Activated CD4-positive, alpha-beta T cell treated with anti-CD3 and anti-CD28 coated beads, Interleukin-2, amount 10 ng/mL, durations not matched to agents 24 days and 14 days (primary cell): ENCODE results near the gene APOBEC3H. TPM values are rescaled to one million over a fixed set of nuclear protein-coding genes. Genes with fewer than 3 reads are reported as not detected.

Source experiments
- DNase-seq: peaks from one replicate; pipeline ENCODE4 v3.0.0; 2022
- H3K27ac Mint-ChIP-seq: one replicate; pipeline ENCODE4 v1.8.0; 2022; ENCODE audit warnings: mild to moderate bottlenecking, mixed read lengths
- H3K27me3 Mint-ChIP-seq: one replicate; pipeline ENCODE4 v1.8.0; 2022; ENCODE audit warnings: mixed read lengths
- H3K36me3 Mint-ChIP-seq: one replicate; pipeline ENCODE4 v1.8.0; 2022; ENCODE audit warnings: low read depth, mild to moderate bottlenecking, mixed read lengths
- H3K4me1 Mint-ChIP-seq: one replicate; pipeline ENCODE4 v1.8.0; 2021; ENCODE audit warnings: mixed read lengths
- H3K4me3 Mint-ChIP-seq: one replicate; pipeline ENCODE4 v1.8.0; 2022; ENCODE audit warnings: mild to moderate bottlenecking, moderate library complexity, mixed read lengths
- H3K9me3 Mint-ChIP-seq: one replicate; pipeline ENCODE4 v1.8.0; 2021; ENCODE audit warnings: mixed read lengths
- intact Hi-C: fragments of 100-400 bp; cut with micrococcal nuclease; formaldehyde crosslinking; loops from one replicate; pipeline ENCODE4 v1.15.1; 2023
- total RNA-seq: library from RNA; stranded (reverse); gene quantifications from 2 replicates; pipeline ENCODE4 v1.2.3, GENCODE V29; 2022

APOBEC3H gene
- total RNA-seq, 1 donor from 2014 or later = 7.6 TPM

- H3K36me3 Mint-ChIP-seq = peaks cover 12% of the 10 kb centered on the region
- H3K27ac Mint-ChIP-seq = peak overlapping the region; percentile 63
- H3K4me3 Mint-ChIP-seq = no peak overlapping the region
- H3K4me1 Mint-ChIP-seq = peaks cover 69% of the 10 kb centered on the region
- H3K27me3 Mint-ChIP-seq = no peaks in the 10 kb centered on the region
- DNase-seq = no peak
- intact Hi-C loops = no loop called here
- H3K9me3 Mint-ChIP-seq = no peaks in the 10 kb centered on the region
Observed at GRCh38 chr22:39088685-39089032, 8.4 kb upstream of the APOBEC3H start.

- intact Hi-C loops = loop anchor here (1.0 to 2.0 kb wide), 3 partner anchors 9 to 219 kb away; no protein-coding TSS in a partner anchor
- no peaks in the 10 kb centered on the region for H3K27me3 Mint-ChIP-seq
- peaks cover 76% of the 10 kb centered on the region for H3K4me1 Mint-ChIP-seq
- H3K4me3 Mint-ChIP-seq = peak overlapping the region; percentile 66
- H3K9me3 Mint-ChIP-seq = no peaks in the 10 kb centered on the region
- DNase-seq = no peak
- peak overlapping the region; percentile 96 for H3K27ac Mint-ChIP-seq
- H3K36me3 Mint-ChIP-seq = peaks cover 13% of the 10 kb centered on the region
Observed at GRCh38 chr22:39089928-39090327, 7.1 kb upstream of the APOBEC3H start.

DNA sequence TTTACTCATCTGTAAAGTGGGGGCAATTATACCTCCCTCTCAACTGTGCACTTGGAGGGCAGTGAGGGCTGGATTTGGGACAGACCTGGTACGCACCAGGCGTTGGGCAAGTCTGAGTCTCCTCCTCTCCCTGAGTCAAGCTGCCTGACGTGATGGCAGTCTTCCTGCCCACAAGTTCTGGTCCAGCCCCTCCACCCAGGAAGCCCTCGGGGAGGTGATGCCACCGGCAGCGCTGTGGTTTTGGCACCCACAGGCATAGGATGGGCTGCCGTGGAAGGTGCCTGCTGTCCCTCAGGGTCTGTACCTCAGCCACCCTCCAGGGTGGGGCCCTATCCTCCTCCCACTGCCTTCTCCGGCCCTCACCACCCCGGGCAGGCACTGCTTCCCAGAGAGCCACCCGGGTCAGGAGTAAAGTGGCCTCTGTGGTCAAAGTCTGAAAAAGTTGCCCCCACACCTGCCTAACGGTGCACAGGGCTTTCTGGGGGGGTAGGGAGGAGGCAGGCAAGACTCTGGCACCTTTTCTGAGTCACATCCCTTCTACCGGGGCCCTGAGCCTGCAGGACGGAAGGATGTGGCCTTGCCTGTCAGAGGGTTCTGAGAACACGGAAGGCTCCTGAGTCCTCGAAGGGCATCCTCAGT, 6.5 kb upstream of the APOBEC3H start:
- Mint-ChIP-seq H3K9me3 (no peaks in the 10 kb centered on the region), H3K4me3 (peak overlapping the region; percentile 66), H3K4me1 (peaks cover 78% of the 10 kb centered on the region), H3K27ac (peak overlapping the region; percentile 96), H3K36me3 (peaks cover 13% of the 10 kb centered on the region), H3K27me3 (no peaks in the 10 kb centered on the region)
- DNase-seq = peak; percentile 94
- intact Hi-C loops = loop anchor here (1.0 to 2.0 kb wide), 3 partner anchors 9 to 220 kb away; no protein-coding TSS in a partner anchor

- Mint-ChIP-seq H3K9me3 (no peaks in the 10 kb centered on the region), H3K4me1 (peaks cover 81% of the 10 kb centered on the region), H3K4me3 (peak overlapping the region; percentile 66), H3K27me3 (no peaks in the 10 kb centered on the region), H3K27ac (peak overlapping the region; percentile 96), H3K36me3 (peaks cover 7% of the 10 kb centered on the region)
- intact Hi-C loops = loop anchor here (2.0 kb wide), 2 partner anchors 151 to 221 kb away; no protein-coding TSS in a partner anchor
- no peak for DNase-seq
Observed at GRCh38 chr22:39091126-39092081, 5.6 kb upstream of the APOBEC3H start.

- Mint-ChIP-seq H3K9me3 (no peaks in the 10 kb centered on the region), H3K4me1 (peaks cover 82% of the 10 kb centered on the region), H3K27ac (peak overlapping the region; percentile 96), H3K27me3 (no peaks in the 10 kb centered on the region), H3K4me3 (peak overlapping the region; percentile 66), H3K36me3 (peaks cover 2% of the 10 kb centered on the region)
- intact Hi-C loops = no loop called here
- DNase-seq = peak; percentile 71
Observed at GRCh38 chr22:39092111-39092862, 4.8 kb upstream of the APOBEC3H start.

DNA sequence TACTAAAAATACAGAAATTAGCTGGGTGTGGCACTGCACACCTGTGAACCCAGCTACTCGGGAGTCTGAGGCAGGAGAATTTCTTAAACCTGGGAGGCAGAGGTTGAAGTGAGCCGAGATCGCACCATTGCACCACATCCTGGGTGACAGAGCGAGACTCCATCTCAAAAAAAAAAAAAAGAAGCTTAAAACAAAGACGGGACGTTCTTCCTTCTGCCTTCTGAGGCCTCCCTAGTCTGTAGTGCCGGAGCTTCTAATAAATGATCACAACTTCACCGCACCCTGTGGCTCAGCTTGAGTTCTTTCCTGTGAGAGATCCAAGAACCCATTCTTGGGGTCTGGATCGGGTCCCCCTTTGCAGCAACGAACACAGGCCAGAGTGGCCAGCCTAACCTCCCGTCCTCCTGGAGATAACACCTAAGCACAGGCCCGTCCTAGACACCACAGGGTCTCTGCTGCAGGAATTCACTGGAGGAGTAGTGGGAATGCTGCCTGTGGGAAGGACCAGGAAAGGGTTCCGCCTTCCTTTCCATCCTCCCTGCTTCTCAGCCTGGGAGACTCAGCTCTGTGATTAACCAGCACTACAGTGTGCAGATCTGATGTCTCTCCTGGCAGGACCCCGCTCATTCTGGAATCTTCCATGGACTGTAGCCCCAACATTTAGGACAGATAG, 2.2 kb upstream of the APOBEC3H start:
- H3K36me3 Mint-ChIP-seq = peaks cover 4% of the 10 kb centered on the region
- DNase-seq = peak; percentile 78

GRCh38 chr22:39095971-39096370, 1.1 kb upstream of the APOBEC3H start:
- Mint-ChIP-seq H3K27ac (peak overlapping the region; percentile 91), H3K27me3 (no peaks in the 10 kb centered on the region), H3K36me3 (peaks cover 4% of the 10 kb centered on the region), H3K9me3 (no peaks in the 10 kb centered on the region), H3K4me3 (peak overlapping the region; percentile 40), H3K4me1 (peaks cover 83% of the 10 kb centered on the region)
- intact Hi-C loops = loop anchor here (5.0 kb wide), 1 partner anchor 114 kb away; the partner anchor contains the start of gene APOBEC3B
- no peak for DNase-seq

More for the DNA sequence above, 2.2 kb upstream of the APOBEC3H start:
- Mint-ChIP-seq H3K4me3 (peak overlapping the region; percentile 63), H3K27ac (peak overlapping the region; percentile 91), H3K4me1 (peaks cover 86% of the 10 kb centered on the region), H3K27me3 (no peaks in the 10 kb centered on the region), H3K9me3 (no peaks in the 10 kb centered on the region)
- intact Hi-C loops = loop anchor here (5.0 kb wide), 1 partner anchor 113 kb away; the partner anchor contains the start of gene APOBEC3B

DNA sequence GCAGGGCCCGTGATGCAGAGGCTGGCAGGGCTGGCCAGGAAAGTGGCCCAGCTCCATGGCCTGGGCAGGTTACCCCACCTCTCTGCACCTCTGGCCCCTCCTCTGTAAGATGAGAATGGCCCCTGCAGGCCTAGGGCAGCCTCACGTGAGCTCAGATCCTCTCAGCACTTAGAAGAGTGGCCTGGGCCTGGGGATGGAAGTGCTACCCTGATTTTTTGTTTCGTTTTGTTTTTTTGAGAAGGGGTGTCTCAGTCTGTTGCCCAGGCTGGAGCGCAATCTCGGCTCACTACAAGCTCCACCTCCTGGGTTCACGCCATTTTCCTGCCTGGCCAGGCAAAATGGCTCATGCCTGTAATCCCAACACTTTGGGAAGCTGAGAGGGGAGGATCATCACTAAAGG, 982 bp downstream of the APOBEC3H start:
- H3K4me1 Mint-ChIP-seq = peaks cover 65% of the 10 kb centered on the region

GRCh38 chr22:39098576-39098975, 1.5 kb downstream of the APOBEC3H start:
- H3K27me3 Mint-ChIP-seq = no peaks in the 10 kb centered on the region
- DNase-seq = no peak
- intact Hi-C loops = loop anchor here (5.0 kb wide), 1 partner anchor 116 kb away; the partner anchor contains the start of gene APOBEC3B
- peak overlapping the region; percentile 90 for H3K27ac Mint-ChIP-seq
- H3K4me1 Mint-ChIP-seq = peaks cover 61% of the 10 kb centered on the region
- H3K9me3 Mint-ChIP-seq = no peaks in the 10 kb centered on the region
- H3K36me3 Mint-ChIP-seq = peaks cover 11% of the 10 kb centered on the region
- H3K4me3 Mint-ChIP-seq = peak overlapping the region; percentile 69

More for the DNA sequence above, 982 bp downstream of the APOBEC3H start:
- peak; percentile 63 for DNase-seq
- Mint-ChIP-seq H3K9me3 (no peaks in the 10 kb centered on the region), H3K36me3 (peaks cover 7% of the 10 kb centered on the region), H3K4me3 (peak overlapping the region; percentile 83), H3K27ac (peak overlapping the region; percentile 91), H3K27me3 (no peaks in the 10 kb centered on the region)
- intact Hi-C loops = loop anchor here (5.0 kb wide), 1 partner anchor 116 kb away; the partner anchor contains the start of gene APOBEC3B

DNA sequence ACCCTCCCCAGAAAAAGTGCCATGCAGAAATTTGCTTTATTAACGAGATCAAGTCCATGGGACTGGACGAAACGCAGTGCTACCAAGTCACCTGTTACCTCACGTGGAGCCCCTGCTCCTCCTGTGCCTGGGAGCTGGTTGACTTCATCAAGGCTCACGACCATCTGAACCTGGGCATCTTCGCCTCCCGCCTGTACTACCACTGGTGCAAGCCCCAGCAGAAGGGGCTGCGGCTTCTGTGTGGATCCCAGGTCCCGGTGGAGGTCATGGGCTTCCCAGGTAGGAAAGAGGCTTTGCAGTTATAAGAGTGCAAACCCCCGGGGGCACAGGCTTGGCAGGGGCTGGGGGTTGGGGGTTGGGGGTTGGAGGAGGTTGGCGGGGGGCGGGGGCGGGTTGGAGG, 4.2 kb downstream of the APOBEC3H start:
- Mint-ChIP-seq H3K27me3 (no peaks in the 10 kb centered on the region), H3K4me3 (no peak overlapping the region), H3K9me3 (no peaks in the 10 kb centered on the region), H3K4me1 (peaks cover 42% of the 10 kb centered on the region), H3K36me3 (peaks cover 10% of the 10 kb centered on the region), H3K27ac (peak overlapping the region; percentile 80)
- no peak for DNase-seq
- intact Hi-C loops = no loop called here

GRCh38 chr22:39103431-39103830, 6.4 kb downstream of the APOBEC3H start:
- no peak overlapping the region for H3K27ac Mint-ChIP-seq
- H3K4me1 Mint-ChIP-seq = peaks cover 25% of the 10 kb centered on the region
- no peak for DNase-seq
- H3K36me3 Mint-ChIP-seq = peaks cover 10% of the 10 kb centered on the region
- no peak overlapping the region for H3K4me3 Mint-ChIP-seq
- no peaks in the 10 kb centered on the region for H3K27me3 Mint-ChIP-seq
- intact Hi-C loops = no loop called here
- H3K9me3 Mint-ChIP-seq = no peaks in the 10 kb centered on the region

- intact Hi-C loops = no loop called here
- peaks cover 3% of the 10 kb centered on the region for H3K4me1 Mint-ChIP-seq
- H3K9me3 Mint-ChIP-seq = no peaks in the 10 kb centered on the region
- H3K27ac Mint-ChIP-seq = no peak overlapping the region
- H3K27me3 Mint-ChIP-seq = no peaks in the 10 kb centered on the region
- H3K4me3 Mint-ChIP-seq = no peak overlapping the region
- peaks cover 7% of the 10 kb centered on the region for H3K36me3 Mint-ChIP-seq
- no peak for DNase-seq
Observed at GRCh38 chr22:39106326-39106725, 9.3 kb downstream of the APOBEC3H start.

- H3K9me3 Mint-ChIP-seq = no peaks in the 10 kb centered on the region
- H3K27ac Mint-ChIP-seq = peak overlapping the region; percentile 54
- H3K27me3 Mint-ChIP-seq = no peaks in the 10 kb centered on the region
- intact Hi-C loops = no loop called here
- no peak for DNase-seq
- peaks cover 2% of the 10 kb centered on the region for H3K36me3 Mint-ChIP-seq
- no peak overlapping the region for H3K4me3 Mint-ChIP-seq
- peaks cover 4% of the 10 kb centered on the region for H3K4me1 Mint-ChIP-seq
Observed at GRCh38 chr22:39108487-39108886, 11.4 kb downstream of the APOBEC3H start.
